ENCODE data around the gene DGCR8.

Gene DGCR8

DNA sequence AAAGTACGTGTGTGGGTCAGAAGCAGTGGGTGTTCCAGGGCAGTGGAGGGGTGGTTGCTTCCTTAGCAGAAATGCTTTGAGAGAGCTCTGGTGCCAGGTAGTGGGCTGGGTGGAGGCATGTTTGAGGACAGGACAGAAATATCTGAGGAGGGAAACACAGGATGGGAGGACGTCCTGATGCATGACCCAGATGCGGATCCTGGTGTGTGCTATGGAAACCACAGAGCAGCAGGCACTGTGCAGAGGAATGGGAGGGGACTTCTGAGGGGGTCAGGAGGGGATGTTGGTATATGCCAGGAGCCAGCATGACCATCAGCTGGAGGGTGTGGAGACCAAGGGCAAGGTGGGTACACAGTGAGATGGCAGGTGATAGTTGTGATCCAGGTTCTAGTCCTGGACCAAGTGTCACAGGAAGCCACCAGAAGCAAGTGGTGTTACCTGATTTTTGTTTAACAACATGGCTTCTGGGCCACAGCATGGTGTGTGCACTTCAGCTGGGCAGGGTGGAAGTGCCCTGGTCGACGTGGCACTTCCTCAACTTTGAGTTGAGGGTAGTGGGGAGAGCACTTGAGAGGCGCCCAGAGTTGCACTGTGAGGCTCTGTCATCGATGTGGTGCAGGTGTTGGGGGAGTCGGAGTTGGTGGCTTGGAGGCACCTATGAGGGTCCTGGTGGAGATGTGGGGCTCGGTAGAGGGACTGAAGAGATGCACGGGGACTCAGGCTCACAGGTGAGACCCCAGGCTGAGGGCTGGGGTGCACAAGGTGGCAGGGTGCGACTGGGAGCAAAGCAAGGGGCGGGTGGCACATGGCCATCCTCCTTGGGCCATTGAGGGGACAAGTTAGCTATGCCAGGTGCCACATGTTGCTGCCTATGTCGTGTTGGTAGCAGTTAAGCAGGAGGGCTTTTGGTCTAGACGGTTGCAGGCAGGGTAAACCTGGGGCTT lies 7.5 kb downstream of the DGCR8 start:
- Histone ChIP-seq H3K4me3 (ENCODE audit: low read depth in 1 of 2, low read length in 2 of 2) (no peak overlapping the region), H3K9me3 (ENCODE audit: control insufficient read depth in 1 of 2, low read length in 2 of 2) (no peaks in the 10 kb centered on the region), H3K27ac (ENCODE audit: low read length) (no peak overlapping the region), H3K36me3 (ENCODE audit: control insufficient read depth in 1 of 2, insufficient read depth in 2 of 2, low read length in 2 of 2) (peaks cover 66 to 67% of the 10 kb centered on the region in 2 donors), H3K27me3 (ENCODE audit: low read depth, low read length) (no peaks in the 10 kb centered on the region), H3K4me1 (ENCODE audit: control insufficient read depth in 1 of 2, insufficient read depth in 2 of 2, low read length in 2 of 2) (peaks cover 0 to 26% of the 10 kb centered on the region in 2 donors)

DNA sequence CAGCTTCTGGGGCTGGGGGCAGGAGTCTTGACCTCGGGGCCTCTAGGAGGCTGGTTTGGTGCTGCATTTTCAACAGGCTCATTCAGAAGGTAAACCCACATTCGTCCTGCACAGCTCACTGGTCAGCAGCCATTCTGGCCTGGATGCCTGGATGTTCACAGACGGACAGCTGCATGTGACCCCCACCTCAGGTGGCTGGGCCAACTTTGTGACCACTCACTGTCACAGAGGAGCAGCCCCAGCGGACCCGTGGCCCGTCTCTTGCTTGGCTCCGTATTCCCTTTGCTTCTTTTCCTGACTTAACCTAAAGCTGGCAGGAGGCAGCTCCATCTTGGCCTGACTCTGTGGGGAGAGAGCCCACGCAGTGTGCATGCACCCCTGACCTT lies 8.2 kb downstream of the DGCR8 start:
- H3K4me1 ChIP-seq (ENCODE audit: control insufficient read depth in 1 of 2, insufficient read depth in 2 of 2, low read length in 2 of 2), result peaks cover 0 to 20% of the 10 kb centered on the region in 2 donors
- H3K4me3 ChIP-seq (ENCODE audit: low read depth in 1 of 2, low read length in 2 of 2), result no peak overlapping the region
- H3K27ac ChIP-seq (ENCODE audit: low read length), result no peak overlapping the region
- H3K27me3 ChIP-seq (ENCODE audit: low read depth, low read length), result no peaks in the 10 kb centered on the region
- no peaks in the 10 kb centered on the region for H3K9me3 ChIP-seq (ENCODE audit: control insufficient read depth in 1 of 2, low read length in 2 of 2)
- peaks cover 67 to 72% of the 10 kb centered on the region in 2 donors for H3K36me3 ChIP-seq (ENCODE audit: control insufficient read depth in 1 of 2, insufficient read depth in 2 of 2, low read length in 2 of 2)

DNA sequence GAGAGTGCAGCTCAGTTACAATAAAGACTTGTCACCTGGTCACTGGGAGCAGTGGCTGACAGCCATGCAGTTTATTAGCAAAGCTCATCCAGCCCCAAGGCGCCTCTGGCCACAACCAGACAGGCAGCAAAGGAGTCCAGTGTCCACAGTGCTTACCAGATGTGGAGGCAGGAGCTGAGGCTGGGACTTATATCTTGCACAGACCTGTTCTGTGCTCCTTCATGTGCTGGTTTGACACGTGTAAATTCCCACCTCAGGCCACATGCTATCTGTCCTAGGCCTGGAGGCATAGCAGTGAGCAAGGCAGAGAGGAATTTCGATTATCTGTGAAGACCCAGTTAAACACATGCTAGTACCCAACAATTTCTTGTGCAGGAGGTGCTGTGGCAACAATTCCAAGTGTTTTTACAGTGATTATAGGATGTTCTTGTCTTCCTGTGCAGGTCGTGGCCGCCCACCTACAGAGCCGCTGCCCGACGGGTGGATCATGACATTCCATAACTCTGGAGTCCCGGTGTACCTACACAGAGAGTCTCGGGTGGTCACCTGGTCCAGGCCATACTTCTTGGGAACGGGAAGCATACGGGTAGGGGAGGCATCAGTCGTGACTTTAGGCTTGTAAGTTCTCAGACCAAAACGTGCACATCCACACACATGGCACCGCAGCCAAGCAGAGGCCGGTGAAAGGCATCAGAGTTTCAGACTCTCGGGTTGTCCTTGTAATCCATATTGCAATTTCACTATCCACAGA lies 9.4 kb downstream of the DGCR8 start:
- Histone ChIP-seq H3K27ac (ENCODE audit: low read length) (no peak overlapping the region), H3K27me3 (ENCODE audit: low read depth, low read length) (no peaks in the 10 kb centered on the region), H3K36me3 (ENCODE audit: control insufficient read depth in 1 of 2, insufficient read depth in 2 of 2, low read length in 2 of 2) (peaks cover 77 to 84% of the 10 kb centered on the region in 2 donors), H3K9me3 (ENCODE audit: control insufficient read depth in 1 of 2, low read length in 2 of 2) (no peaks in the 10 kb centered on the region), H3K4me1 (ENCODE audit: control insufficient read depth in 1 of 2, insufficient read depth in 2 of 2, low read length in 2 of 2) (peaks cover 0 to 8% of the 10 kb centered on the region in 2 donors), H3K4me3 (ENCODE audit: low read depth in 1 of 2, low read length in 2 of 2) (no peak overlapping the region)

DNA sequence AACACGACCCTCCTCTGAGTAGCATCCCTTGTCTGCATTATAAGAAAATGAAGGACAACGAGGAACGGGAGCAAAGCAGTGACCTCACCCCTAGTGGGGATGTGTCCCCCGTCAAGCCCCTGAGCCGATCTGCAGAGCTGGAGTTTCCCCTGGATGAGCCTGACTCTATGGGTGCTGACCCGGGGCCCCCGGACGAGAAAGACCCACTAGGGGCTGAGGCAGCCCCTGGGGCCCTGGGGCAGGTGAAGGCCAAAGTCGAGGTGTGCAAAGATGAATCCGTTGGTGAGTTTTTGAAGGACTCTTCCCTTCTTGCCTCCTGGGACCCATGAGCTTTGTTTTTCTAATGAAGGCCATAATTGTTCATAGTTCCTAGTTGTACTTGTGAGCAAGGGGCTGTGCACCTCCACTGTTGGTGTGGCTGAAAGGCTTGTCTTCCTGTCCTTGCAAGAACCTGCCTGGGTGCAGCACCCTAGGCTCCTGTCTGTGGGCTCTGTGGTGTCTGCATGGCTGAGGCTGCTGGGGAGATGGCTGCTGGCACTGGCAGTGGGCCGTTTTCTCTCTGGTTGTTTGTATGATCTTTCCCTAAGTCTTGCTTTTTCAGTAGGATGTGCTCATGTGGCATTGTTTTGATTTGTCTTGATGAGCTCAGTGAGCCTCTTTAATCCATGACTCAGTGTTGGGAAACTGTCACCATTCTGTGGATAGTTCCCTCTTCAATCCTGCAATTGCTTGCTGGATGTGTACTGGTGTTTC lies 10.1 kb downstream of the DGCR8 start:
- Histone ChIP-seq H3K27me3 (ENCODE audit: low read depth, low read length) (no peaks in the 10 kb centered on the region), H3K4me3 (ENCODE audit: low read depth in 1 of 2, low read length in 2 of 2) (no peak overlapping the region), H3K27ac (ENCODE audit: low read length) (no peak overlapping the region), H3K9me3 (ENCODE audit: control insufficient read depth in 1 of 2, low read length in 2 of 2) (no peaks in the 10 kb centered on the region), H3K36me3 (ENCODE audit: control insufficient read depth in 1 of 2, insufficient read depth in 2 of 2, low read length in 2 of 2) (peaks cover 82 to 91% of the 10 kb centered on the region in 2 donors), H3K4me1 (ENCODE audit: control insufficient read depth in 1 of 2, insufficient read depth in 2 of 2, low read length in 2 of 2) (peaks cover 0 to under 1% of the 10 kb centered on the region in 2 donors)

DNA sequence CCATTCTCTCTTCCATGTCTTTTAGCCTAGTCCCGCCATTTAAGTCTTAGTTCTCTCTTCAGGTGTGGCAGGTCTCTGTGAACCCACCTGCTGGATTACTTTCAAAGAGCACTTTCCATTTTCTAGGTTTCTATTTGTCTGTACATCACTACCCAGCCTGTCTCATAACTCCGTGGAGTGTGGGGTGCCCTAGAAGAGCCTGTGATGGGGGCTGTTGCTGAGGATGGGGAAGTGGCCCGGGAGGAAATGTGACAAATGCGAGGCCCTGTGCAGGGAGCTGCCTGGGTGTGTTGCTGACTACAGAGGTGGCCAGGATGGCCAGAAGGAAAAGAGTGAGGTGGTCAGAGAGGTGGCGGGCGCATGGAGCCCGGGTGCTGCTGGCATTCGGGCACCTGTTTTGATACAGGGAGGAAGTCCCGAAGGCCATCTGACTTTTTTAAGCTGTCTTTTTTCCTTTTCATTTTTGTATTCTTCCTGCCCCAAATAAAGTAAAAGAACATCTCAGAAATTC lies 10.7 kb downstream of the DGCR8 start:
- Histone ChIP-seq H3K9me3 (ENCODE audit: control insufficient read depth in 1 of 2, low read length in 2 of 2) (no peaks in the 10 kb centered on the region), H3K27me3 (ENCODE audit: low read depth, low read length) (no peaks in the 10 kb centered on the region), H3K4me3 (ENCODE audit: low read depth in 1 of 2, low read length in 2 of 2) (no peak overlapping the region), H3K36me3 (ENCODE audit: control insufficient read depth in 1 of 2, insufficient read depth in 2 of 2, low read length in 2 of 2) (peaks cover 84 to 97% of the 10 kb centered on the region in 2 donors), H3K27ac (ENCODE audit: low read length) (no peak overlapping the region), H3K4me1 (ENCODE audit: control insufficient read depth in 1 of 2, insufficient read depth in 2 of 2, low read length in 2 of 2) (no peaks in the 10 kb centered on the region)

DNA sequence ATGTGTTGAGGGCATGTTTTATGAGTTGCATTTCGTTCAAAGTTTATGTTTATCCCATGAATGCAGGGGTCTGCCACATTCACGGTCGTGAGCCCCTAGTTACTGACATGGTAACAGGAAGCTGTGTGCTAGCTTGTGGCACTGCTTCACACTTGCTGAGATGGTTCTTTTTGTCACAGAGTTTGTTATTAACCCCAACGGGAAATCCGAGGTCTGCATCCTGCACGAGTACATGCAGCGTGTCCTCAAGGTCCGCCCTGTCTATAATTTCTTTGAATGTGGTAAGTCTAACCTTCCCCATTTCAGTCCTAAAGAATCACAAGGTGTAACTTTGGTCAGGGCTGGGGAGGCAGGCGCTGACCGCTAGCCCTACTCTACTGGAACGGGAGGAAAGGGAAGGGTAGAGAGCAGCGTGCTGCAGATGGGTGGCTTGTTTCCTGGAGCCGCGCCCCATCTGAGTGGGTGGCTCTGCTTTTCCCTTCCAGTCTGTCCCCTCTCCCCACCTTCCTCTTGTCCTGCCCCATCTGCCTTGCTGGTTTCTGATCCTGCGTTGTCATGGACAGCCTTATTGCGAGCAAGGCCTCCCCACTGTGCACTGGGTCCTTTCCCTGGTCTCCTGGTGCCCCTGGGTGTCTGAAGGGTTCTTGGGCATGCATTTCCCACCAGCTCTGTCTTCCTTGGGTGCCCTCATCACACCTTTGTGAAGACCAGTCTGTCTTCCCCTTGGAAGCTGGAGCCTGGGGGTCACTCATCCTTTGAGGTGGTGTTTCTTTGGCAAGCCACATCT lies 11.8 kb downstream of the DGCR8 start:
- Histone ChIP-seq H3K9me3 (ENCODE audit: control insufficient read depth in 1 of 2, low read length in 2 of 2) (no peaks in the 10 kb centered on the region), H3K4me1 (ENCODE audit: control insufficient read depth in 1 of 2, insufficient read depth in 2 of 2, low read length in 2 of 2) (no peaks in the 10 kb centered on the region), H3K4me3 (ENCODE audit: low read depth in 1 of 2, low read length in 2 of 2) (no peak overlapping the region), H3K27ac (ENCODE audit: low read length) (no peak overlapping the region), H3K27me3 (ENCODE audit: low read depth, low read length) (no peaks in the 10 kb centered on the region), H3K36me3 (ENCODE audit: control insufficient read depth in 1 of 2, insufficient read depth in 2 of 2, low read length in 2 of 2) (peaks cover 82 to 98% of the 10 kb centered on the region in 2 donors)

DNA sequence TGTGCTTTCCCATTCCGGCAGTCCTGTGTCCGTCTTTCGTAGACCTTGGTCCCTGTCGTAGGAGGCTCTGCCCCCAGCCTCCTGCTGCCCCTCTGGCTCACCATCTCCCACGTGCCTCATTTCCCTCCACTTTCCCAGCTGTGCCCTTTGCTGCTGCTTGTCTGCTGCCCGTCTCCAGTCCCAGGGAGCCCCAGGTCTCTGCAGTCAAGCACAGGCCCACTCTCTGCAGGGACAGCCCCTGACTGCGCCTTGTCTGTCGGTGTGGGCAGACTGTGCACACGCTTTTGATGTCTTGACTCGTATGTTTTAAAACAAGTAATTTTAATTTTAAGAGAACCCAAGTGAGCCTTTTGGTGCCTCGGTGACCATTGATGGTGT lies 12.4 kb downstream of the DGCR8 start:
- H3K36me3 ChIP-seq (ENCODE audit: control insufficient read depth in 1 of 2, insufficient read depth in 2 of 2, low read length in 2 of 2), result peaks cover 76 to 98% of the 10 kb centered on the region in 2 donors
- no peak overlapping the region for H3K4me3 ChIP-seq (ENCODE audit: low read depth in 1 of 2, low read length in 2 of 2)
- H3K27ac ChIP-seq (ENCODE audit: low read length), result no peak overlapping the region
- no peaks in the 10 kb centered on the region for H3K4me1 ChIP-seq (ENCODE audit: control insufficient read depth in 1 of 2, insufficient read depth in 2 of 2, low read length in 2 of 2)
- no peaks in the 10 kb centered on the region for H3K9me3 ChIP-seq (ENCODE audit: control insufficient read depth in 1 of 2, low read length in 2 of 2)
- no peaks in the 10 kb centered on the region for H3K27me3 ChIP-seq (ENCODE audit: low read depth, low read length)

DNA sequence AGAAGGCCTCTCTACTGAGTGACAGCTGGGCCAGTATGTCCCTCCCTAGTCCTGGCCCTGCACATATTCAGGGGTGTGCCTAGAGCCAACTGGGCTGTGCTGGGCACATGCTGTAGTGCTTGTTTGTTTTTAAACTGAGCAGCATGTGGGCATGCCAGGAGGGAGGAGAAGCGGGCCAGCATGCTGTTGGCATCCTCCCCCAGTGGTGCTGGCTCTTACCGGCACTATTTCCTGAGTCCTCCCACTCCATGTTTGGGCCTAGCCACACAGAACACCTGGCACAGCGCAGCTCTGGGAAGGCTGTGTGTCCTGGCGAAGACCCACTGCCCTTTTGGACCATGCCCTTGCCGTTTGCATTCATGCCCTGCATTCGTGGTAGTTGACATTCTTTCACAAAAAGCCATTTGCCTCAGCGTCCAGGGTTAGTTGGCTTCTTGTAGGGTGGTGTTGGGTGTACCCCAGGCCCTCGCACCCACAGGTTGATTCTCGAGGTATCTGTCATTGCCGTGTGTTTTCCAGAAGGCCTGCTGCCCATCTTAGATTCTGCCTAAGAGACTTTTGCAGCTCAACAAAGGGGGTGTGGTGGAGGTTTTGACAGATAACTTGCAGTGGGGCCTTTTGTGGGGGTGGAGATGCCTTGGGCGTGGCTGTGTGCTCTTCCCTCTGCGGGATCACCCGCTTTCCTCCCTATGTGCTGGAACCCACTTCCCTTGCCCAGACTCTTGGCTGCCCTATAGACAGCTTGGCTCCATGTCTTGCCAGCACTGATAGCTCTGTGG lies 13.6 kb downstream of the DGCR8 start:
- no peak overlapping the region for H3K4me3 ChIP-seq (ENCODE audit: low read depth in 1 of 2, low read length in 2 of 2)
- H3K27ac ChIP-seq (ENCODE audit: low read length), result no peak overlapping the region
- H3K36me3 ChIP-seq (ENCODE audit: control insufficient read depth in 1 of 2, insufficient read depth in 2 of 2, low read length in 2 of 2), result peaks cover 71 to 93% of the 10 kb centered on the region in 2 donors

DNA sequence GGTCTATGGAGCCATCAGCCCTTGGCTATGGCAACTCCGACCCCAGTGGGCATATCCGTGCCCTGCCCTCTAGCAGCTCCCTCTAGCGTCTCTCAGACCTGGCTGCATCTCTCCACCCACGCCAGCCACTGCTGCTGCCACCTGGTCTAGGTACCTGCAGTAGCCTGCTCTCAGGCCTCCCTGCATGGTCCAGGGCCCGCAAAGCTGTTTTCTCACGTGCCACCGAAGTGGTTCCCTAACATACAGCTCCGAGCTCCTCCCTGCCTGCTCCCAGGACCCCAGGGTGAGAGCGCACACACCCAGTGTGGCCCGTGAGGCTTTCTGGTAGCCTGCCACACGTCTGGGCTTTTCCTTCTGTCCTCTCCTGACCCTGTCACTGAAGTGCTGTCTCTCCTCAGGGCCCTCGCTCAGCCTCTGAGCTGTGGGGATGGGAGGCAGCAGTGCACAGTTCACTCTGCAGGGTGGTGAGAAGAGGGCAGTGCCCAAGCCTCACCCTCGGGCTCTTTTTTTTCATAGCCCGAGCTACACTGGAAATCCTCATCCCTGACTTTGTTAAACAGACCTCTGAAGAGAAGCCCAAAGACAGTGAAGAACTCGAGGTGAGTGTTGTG lies 14.3 kb downstream of the DGCR8 start:
- H3K27me3 ChIP-seq (ENCODE audit: low read depth, low read length), result no peaks in the 10 kb centered on the region
- H3K27ac ChIP-seq (ENCODE audit: low read length), result no peak overlapping the region
- no peak overlapping the region for H3K4me3 ChIP-seq (ENCODE audit: low read depth in 1 of 2, low read length in 2 of 2)
- H3K4me1 ChIP-seq (ENCODE audit: control insufficient read depth in 1 of 2, insufficient read depth in 2 of 2, low read length in 2 of 2), result no peaks in the 10 kb centered on the region
- H3K9me3 ChIP-seq (ENCODE audit: control insufficient read depth in 1 of 2, low read length in 2 of 2), result no peaks in the 10 kb centered on the region
- H3K36me3 ChIP-seq (ENCODE audit: control insufficient read depth in 1 of 2, insufficient read depth in 2 of 2, low read length in 2 of 2), result peaks cover 73 to 93% of the 10 kb centered on the region in 2 donors

More for the DNA sequence above, 13.6 kb downstream of the DGCR8 start:
- Histone ChIP-seq H3K4me1 (ENCODE audit: control insufficient read depth in 1 of 2, insufficient read depth in 2 of 2, low read length in 2 of 2) (no peaks in the 10 kb centered on the region), H3K9me3 (ENCODE audit: control insufficient read depth in 1 of 2, low read length in 2 of 2) (no peaks in the 10 kb centered on the region), H3K27me3 (ENCODE audit: low read depth, low read length) (no peaks in the 10 kb centered on the region)
